Ascending aorta (tissue), 2 donors: Measurements from ENCODE around the gene CORO7. TPM values are rescaled to one million over a fixed set of nuclear protein-coding genes. Genes with fewer than 3 reads are reported as not detected.
A peak's percentile ranks its signal among the peaks of the same experiment; 100 is the strongest.
"Not testable (repeated sequence)": the region's sequence is repeated elsewhere in the genome, so short reads cannot be mapped to it uniquely, and the experiment has no call there.

Experiments
- DNase-seq, 2 donors: peaks; one replicate each; pipeline ENCODE4 v3.0.0-alpha.2; 2019; ENCODE audit warnings: low spot score in 2 of 2
- H3K27ac ChIP-seq, 2 donors: fragments of 200-600 bp; sonication (generic); one replicate each; pipeline ENCODE4 v1.5.1; 2016 to 2017; ENCODE audit warnings: mild to moderate bottlenecking in 1 of 2
- H3K27me3 ChIP-seq: fragments of 200-600 bp; sonication (generic); one replicate; pipeline ENCODE4 v1.5.1; 2017
- H3K36me3 ChIP-seq, 2 donors: fragments of 200-600 bp; sonication (generic); one replicate each; pipeline ENCODE4 v1.5.1; 2016
- H3K4me1 ChIP-seq, 2 donors: fragments of 200-600 bp; sonication (generic); one replicate each; pipeline ENCODE4 v1.5.1; 2016 to 2017; ENCODE audit warnings: mild to moderate bottlenecking in 1 of 2
- H3K4me3 ChIP-seq, 2 donors: fragments of 200-600 bp; sonication (generic); one replicate each; pipeline ENCODE4 v1.5.1; 2016 to 2017; ENCODE audit warnings: mild to moderate bottlenecking in 1 of 2
- H3K9me3 ChIP-seq, 2 donors: fragments of 200-600 bp; sonication (generic); one replicate each; pipeline ENCODE4 v1.5.1; 2016
- intact Hi-C: fragments of 100-400 bp; cut with DNase I; formaldehyde crosslinking; loops from one replicate; pipeline ENCODE4 v1.15.1; 2023
- total RNA-seq: library from RNA; depleted of rRNA; stranded (reverse); fragments of >200 nt; gene quantifications from one replicate; pipeline ENCODE4 v1.1.0, GENCODE V29; 2016
- TF ChIP-seq, protein P1 (sequence below), 3 experiments: fragments of 200-600 bp in 2 of 3; fragments of 450-650 bp in 1 of 3; sonication (generic) in 2 of 3; IDR thresholded peaks; one replicate each; pipeline ENCODE4 v1.5.1; 2016 to 2019; ENCODE audit warnings: antibody characterized with exemption in 3 of 3, mild to moderate bottlenecking in 1 of 3, moderate library complexity in 1 of 3

The CORO7 gene
- total RNA-seq, 1 donor from 2014 or later, result 41.9 TPM

- H3K36me3 ChIP-seq, result peaks cover 62 to 70% of the 10 kb centered on the region in 2 donors
- H3K4me1 ChIP-seq, result peaks cover 0 to 6% of the 10 kb centered on the region in 2 donors
- no peaks in the 10 kb centered on the region for H3K27me3 ChIP-seq
- intact Hi-C loops, result no loop called here
- H3K4me3 ChIP-seq, result no peak overlapping the region
- TF ChIP-seq, protein P1, sequence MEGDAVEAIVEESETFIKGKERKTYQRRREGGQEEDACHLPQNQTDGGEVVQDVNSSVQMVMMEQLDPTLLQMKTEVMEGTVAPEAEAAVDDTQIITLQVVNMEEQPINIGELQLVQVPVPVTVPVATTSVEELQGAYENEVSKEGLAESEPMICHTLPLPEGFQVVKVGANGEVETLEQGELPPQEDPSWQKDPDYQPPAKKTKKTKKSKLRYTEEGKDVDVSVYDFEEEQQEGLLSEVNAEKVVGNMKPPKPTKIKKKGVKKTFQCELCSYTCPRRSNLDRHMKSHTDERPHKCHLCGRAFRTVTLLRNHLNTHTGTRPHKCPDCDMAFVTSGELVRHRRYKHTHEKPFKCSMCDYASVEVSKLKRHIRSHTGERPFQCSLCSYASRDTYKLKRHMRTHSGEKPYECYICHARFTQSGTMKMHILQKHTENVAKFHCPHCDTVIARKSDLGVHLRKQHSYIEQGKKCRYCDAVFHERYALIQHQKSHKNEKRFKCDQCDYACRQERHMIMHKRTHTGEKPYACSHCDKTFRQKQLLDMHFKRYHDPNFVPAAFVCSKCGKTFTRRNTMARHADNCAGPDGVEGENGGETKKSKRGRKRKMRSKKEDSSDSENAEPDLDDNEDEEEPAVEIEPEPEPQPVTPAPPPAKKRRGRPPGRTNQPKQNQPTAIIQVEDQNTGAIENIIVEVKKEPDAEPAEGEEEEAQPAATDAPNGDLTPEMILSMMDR (IDR thresholded peaks at IDR 0.05), result no peak
- no peaks in the 10 kb centered on the region for H3K9me3 ChIP-seq
- peak overlapping the region in 1 of 2 donors; percentile 59 for H3K27ac ChIP-seq
- no peak for DNase-seq
These were observed 78.8 kb downstream of the CORO7 start for GRCh38 chr16:4337540-4338088.

DNA sequence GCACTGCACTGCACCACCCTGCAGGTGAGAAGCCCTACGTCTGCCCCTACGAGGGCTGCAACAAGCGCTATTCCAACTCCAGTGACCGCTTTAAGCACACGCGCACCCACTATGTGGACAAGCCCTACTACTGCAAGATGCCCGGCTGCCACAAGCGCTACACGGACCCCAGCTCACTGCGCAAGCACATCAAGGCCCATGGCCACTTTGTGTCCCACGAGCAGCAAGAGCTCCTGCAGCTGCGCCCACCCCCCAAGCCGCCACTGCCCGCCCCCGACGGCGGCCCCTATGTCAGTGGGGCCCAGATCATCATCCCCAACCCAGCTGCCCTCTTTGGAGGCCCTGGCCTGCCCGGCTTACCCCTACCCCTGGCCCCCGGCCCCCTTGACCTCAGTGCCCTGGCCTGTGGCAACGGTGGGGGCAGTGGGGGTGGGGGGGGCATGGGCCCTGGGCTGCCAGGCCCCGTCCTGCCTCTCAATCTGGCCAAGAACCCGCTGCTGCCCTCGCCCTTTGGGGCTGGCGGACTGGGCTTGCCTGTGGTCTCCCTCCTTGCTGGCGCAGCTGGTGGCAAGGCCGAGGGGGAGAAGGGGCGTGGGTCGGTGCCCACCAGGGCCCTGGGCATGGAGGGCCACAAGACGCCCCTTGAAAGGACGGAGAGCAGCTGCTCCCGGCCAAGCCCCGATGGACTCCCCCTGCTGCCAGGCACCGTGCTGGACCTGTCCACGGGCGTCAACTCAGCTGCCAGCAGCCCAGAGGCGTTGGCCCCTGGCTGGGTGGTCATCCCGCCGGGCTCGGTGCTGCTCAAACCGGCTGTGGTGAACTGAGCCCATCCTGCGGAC, 79.5 kb downstream of the CORO7 start:
- intact Hi-C loops, result no loop called here
- Histone ChIP-seq H3K9me3 (no peaks in the 10 kb centered on the region), H3K27me3 (no peaks in the 10 kb centered on the region), H3K36me3 (peaks cover 66 to 76% of the 10 kb centered on the region in 2 donors), H3K4me1 (peaks cover 0 to 6% of the 10 kb centered on the region in 2 donors), H3K4me3 (no peak overlapping the region), H3K27ac (no peak overlapping the region)
- DNase-seq, result no peak
- TF ChIP-seq, protein P1 (IDR thresholded peaks at IDR 0.05), result no peak

GRCh38 chr16:4334724-4335495, 81.5 kb downstream of the CORO7 start:
- TF ChIP-seq, protein P1 (IDR thresholded peaks at IDR 0.05), result no peak
- Histone ChIP-seq H3K4me1 (peaks cover 0 to 9% of the 10 kb centered on the region in 2 donors), H3K9me3 (no peaks in the 10 kb centered on the region), H3K27me3 (no peaks in the 10 kb centered on the region), H3K27ac (no peak overlapping the region), H3K36me3 (peaks cover 63 to 66% of the 10 kb centered on the region in 2 donors), H3K4me3 (no peak overlapping the region)
- intact Hi-C loops, result no loop called here
- DNase-seq, result no peak

DNA sequence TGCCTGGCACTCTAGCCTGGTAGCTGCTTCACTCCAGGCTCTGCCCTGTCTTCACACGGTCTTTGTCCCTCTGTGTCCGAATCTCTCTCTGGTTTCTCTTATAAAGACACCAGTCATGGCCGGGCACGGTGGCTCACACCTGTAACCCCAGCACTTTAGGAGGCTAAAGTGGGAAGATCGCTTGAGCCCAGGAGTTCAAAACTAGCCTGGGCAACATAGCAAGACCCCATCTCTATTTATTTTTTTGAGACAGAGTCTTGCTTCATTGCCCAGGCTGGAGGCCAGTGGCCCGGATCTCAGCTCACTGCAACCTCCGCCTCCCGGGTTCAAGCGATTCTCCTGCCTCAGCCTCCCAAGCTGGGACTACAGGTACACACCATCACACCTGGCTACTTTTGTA, 82.7 kb downstream of the CORO7 start:
- H3K4me3 ChIP-seq, DNase-seq, H3K27ac ChIP-seq, intact Hi-C loops, H3K27me3 ChIP-seq, H3K9me3 ChIP-seq: not testable (repeated sequence)
- H3K4me1 ChIP-seq, result peaks cover 6 to 18% of the 10 kb centered on the region in 2 donors
- H3K36me3 ChIP-seq, result peaks cover 53 to 61% of the 10 kb centered on the region in 2 donors

DNA sequence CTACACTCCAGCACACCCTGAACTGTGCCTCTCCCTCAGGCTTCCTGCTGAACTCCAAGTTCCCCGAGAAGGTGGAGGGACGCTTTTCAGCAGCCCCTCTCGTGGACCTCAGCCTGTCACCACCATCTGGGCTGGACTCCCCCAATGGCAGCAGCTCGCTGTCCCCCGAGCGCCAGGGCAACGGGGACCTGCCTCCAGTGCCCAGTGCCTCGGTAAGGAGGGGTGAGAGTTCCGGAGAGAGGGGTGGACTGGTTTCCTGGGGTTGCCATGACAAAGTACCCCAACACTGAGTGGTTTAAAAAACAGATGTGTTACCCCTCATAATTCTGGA, 83.1 kb downstream of the CORO7 start:
- Histone ChIP-seq H3K36me3 (peaks cover 53 to 57% of the 10 kb centered on the region in 2 donors), H3K4me1 (peaks cover 11 to 22% of the 10 kb centered on the region in 2 donors), H3K27me3 (no peaks in the 10 kb centered on the region), H3K27ac (no peak overlapping the region), H3K4me3 (no peak overlapping the region), H3K9me3 (no peaks in the 10 kb centered on the region)
- intact Hi-C loops, result no loop called here
- no peak for DNase-seq
- TF ChIP-seq, protein P1 (IDR thresholded peaks at IDR 0.05), result no peak
